Fibroblast of peridontal ligament (primary cell): ENCODE measurements around the gene GCM1.
"Not testable (repeated sequence)": the region's sequence is repeated elsewhere in the genome, so short reads cannot be mapped to it uniquely, and the experiment has no call there.

Experiments used
- DNase-seq: peaks from one replicate; pipeline ENCODE4 v3.0.0-alpha.2; 2010; ENCODE audit errors: extremely low read depth

Gene GCM1, protein sequence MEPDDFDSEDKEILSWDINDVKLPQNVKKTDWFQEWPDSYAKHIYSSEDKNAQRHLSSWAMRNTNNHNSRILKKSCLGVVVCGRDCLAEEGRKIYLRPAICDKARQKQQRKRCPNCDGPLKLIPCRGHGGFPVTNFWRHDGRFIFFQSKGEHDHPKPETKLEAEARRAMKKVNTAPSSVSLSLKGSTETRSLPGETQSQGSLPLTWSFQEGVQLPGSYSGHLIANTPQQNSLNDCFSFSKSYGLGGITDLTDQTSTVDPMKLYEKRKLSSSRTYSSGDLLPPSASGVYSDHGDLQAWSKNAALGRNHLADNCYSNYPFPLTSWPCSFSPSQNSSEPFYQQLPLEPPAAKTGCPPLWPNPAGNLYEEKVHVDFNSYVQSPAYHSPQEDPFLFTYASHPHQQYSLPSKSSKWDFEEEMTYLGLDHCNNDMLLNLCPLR

GRCh38 chr6:53148684-53149083 is at the start of gene GCM1:
Gene GCM1 (minus strand): TSS chr6:53148841. CDS start chr6:53145632, 3,209 bp downstream.
- DNase-seq, result no peak

DNA sequence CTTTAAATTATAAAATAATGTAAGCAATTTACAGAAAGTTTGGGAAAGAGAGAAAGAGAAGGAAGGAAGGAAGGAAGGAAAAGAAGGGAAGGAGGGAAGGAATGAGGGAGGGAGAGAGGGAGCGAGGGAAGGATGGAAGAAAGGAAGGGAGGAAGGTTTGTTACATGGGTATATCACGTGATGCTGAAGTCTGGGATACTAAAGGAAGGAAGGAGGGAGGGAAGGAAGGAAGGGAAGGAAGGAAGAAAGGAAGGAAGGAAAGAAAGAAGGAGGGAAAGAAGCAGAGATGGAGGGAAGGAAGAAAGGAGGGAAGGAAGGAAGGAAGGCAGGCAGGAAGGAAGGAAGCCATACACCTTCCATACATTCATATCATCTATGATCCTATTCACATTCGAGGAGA is 48.9 kb upstream of the GCM1 start:
- DNase-seq, result no peak

DNA sequence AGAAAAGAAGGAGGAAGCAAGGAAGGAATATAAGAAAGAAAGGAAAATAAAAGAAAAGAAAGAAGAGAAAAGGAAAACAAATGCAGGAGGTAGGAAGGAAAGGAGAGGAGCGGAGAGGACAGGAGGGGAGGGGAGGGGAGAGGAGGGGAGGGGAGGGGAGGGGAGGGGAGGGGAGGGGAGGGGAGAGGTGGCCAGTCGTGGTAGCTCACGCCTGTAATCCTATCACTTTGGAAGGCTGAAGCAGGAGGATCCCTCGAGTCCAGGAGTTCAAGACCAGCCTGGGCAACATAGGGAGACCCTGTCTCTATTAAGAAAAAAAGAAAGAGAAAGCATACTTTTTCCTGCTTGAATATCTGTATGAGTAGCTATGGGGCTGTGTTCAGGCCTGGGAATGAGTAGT is 46.4 kb upstream of the GCM1 start:
- no peak for DNase-seq

- DNase-seq, result no peak
Observed at GRCh38 chr6:53192682-53193188, 44.1 kb upstream of the GCM1 start.

GRCh38 chr6:53189554-53189953 is 40.9 kb upstream of the GCM1 start:
- peak; percentile 39 for DNase-seq

- no peak for DNase-seq
Observed at GRCh38 chr6:53188833-53189232, 40.2 kb upstream of the GCM1 start.

- DNase-seq, result no peak
Observed at GRCh38 chr6:53180678-53181077, 32.0 kb upstream of the GCM1 start.

DNA sequence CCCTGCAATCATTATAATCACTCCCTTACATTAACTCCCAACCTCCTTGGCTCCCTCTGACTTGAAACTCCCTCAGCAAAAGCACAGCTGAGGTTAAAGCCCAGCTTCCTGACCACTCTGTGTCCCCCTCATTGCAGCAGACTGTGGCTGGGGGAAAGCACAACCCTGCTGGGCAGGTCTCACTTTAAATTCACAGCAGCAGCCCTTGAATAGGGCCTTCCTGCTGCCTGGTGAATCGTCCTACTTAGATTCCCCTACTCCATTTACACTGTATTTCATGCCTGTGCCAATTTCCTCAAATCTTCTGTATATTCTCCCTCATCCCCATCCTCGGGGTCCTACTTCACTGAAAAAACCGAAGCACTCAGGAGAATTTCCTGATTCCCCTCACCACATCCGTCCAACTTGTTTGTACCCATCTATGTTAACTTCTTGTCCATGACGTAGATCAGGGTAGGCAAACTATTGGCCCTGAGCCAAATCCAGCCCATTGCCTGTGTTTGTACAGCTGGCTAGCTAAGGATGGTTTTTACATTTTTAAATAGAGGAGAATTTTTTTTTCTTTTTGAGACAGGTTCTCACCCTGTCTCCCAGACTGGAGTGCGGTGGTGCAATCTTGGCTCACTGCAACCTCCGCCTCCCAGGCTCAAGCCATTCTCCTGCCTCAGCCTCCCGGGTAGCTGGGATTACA is 31.5 kb upstream of the GCM1 start:
- DNase-seq, result peak; percentile 16

- no peak for DNase-seq
Observed at GRCh38 chr6:53178837-53179432, 30.3 kb upstream of the GCM1 start.

DNA sequence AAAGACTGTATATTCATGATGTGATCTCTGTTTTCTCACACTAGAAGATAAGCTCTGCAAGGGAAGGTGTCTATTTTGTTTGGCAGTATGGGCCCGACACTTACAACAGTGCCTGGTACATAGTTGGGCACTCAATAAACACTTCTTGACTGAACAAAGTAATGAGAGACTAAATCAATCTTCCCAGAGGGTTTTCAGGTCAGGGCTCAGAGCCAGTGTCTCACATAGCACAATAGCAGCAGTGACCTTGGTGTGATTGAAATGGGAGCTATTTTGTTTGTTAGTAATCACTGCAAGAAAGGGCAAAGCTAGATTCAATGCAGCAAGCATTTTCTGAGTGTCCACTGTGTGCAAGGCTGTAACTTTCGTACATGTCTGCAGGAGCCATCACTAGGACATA is 26.4 kb upstream of the GCM1 start:
- no peak for DNase-seq

- no peak for DNase-seq
Observed at GRCh38 chr6:53172468-53172803, 23.8 kb upstream of the GCM1 start.

DNA sequence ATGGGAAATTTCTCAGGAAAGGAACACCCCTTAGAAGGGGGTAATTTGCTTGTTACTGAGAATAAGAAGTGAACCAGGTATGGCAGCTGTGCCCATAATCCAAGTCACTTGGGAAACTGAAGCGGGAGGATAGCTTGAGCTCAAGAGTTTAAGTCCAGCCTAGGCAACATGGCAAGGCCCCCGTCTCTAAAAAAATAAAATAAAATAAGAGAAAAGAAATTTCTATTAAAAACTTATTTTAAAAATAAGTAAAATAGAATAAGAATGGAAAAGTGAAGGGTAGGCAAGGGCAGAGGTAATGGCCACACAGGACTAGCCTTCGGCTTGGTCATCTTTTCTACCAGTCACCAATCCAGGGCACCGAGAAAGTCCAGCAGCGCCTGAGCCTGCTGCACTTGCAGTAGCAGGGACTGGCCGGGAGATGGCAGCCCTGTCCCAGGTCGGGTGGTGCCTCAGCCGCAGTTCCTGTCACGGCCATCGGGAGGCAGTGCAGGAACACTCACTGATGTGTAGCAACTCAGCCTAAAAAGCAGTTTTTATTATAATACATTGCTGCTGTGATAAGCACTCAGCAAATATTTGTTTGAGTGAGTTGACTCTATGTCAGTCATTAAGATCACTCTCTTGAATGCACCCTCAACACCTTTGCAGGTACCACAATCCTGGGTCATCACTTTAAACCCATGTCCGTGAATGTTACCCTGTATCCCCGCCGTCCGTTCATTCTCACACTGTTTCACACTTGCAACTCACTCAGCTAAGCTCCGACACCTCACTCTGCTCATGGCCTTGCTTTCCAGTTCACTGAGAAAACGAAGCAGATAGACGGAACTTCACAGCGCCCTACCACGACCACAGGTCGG is 23.2 kb upstream of the GCM1 start:
- peak; percentile 79 for DNase-seq

DNA sequence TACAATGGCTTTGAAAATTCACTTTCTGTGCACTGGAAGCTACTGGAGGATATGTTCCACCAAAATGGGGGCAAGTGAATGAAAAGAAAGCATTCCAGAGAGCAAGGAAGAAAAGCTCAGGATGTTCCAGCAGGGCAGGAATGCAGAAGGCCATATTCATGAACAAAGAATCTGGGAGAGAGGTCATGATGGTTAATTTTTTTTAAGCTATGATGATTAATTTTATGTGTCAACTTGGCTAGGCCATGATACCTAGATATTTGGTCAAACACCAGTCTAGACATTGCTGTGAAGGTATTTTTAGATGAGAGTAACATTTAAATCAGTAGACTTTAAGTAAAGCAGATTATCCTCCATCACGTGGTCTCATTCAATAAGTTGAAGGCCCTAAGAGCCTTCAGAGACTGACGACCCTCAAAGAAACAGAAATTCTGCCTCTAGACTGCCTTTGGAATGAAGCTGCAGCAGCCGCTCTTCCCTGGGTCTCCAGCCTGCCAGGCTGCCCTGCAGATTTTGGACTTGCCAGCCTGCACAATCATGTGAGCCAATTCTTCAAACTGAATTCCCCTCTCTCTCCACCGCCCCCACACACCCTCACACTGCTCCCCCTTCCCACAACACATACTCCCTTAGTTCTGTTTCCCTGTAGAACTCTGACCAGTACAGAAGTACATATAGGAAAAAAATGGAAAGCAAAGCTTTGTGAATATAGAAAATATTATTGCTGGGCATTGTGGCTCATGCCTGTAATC is 20.1 kb upstream of the GCM1 start:
- peak; percentile 43 for DNase-seq

DNA sequence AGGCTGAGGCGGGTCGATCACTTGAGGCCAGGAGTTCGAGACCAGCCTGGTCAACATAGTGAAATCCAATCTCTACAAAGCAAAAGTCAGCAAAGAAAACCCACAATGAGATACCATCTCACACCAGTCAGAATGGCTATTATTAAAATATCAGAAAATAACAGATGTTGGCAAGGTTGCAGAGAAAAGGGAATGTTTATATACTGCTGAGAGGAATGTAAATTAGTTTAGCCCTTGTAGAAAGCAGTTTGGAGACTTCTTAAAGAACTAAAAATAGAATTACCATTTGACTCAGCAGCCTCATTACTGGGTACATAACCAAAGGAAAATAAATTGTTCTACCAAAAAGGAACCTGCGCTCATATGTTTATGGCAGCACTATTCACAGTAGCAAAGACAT is 16.7 kb upstream of the GCM1 start:
- DNase-seq, result peak; percentile 64

- no peak for DNase-seq
Observed at GRCh38 chr6:53162606-53163005, 14.0 kb upstream of the GCM1 start.

- DNase-seq, result no peak
Observed at GRCh38 chr6:53161481-53162009, 12.9 kb upstream of the GCM1 start.

DNA sequence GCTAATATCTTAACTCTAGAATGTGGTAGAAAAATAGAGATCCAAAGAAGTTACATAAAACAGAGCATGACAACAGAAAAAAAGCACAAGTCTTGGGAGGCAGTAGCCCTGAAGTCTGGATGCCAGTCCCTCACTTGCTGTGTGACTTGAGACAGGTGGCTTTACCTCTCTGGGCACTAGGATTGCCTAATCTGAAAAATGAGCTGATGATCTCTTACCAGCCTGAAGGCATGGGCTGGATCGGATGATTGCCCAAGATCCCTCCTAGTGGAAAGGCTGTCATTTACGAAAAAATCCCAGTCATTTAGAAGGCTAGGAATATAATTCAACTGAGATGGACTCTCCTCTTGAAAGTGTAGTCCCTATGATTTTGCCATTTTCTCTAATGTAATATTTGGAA is 10.9 kb upstream of the GCM1 start:
- DNase-seq, result peak; percentile 31

GRCh38 chr6:53158076-53158475 is 9.4 kb upstream of the GCM1 start:
- not testable (repeated sequence) for DNase-seq

- not testable (repeated sequence) for DNase-seq
Observed at GRCh38 chr6:53155279-53155678, 6.6 kb upstream of the GCM1 start.

DNA sequence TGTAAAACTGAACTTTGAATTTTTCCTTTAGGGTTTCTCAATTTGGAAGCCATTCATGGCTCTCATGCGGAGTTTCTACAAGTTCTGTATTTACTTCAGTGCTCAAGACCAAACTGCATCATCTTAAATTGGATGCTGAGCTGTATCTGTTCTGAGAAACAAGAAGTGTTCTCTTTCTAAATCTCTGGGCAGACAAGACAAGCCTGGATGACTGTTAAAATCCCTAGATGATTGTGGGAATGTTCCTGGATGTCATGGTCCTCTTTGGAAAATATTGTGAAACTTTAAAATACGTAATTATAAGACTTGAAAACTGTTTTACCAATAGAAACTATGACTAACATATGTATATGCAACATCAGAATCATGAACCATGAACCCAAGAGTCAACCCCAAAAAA is 6.2 kb upstream of the GCM1 start:
- DNase-seq, result peak; percentile 49

DNA sequence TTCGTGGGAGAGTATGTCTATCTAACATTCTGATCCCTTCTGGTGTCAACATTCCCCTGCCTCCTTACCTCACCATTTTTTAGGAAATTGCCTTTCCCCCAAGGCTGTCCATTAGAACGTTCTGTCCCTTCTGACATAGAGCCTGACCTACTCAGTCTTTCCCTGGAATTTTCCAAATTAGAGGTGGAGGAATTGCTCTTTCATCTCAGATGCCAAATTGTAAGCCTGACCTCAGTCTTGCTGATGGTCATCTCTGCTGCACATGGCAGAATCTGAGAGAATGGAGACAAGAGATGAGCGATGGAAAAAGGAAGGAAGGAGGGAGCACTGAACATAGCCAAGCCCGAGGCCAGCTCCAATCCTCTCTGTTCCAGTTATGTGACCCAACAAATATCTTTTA is 5.4 kb upstream of the GCM1 start:
- no peak for DNase-seq
